Measurements from ENCODE around the gene MAPK6.
A peak's percentile ranks its signal among the peaks of the same experiment; 100 is the strongest.

- TF ChIP-seq KAT2B (IDR thresholded peaks at IDR 0.05; ENCODE audit: low read depth, low read length), result no peak
- TF ChIP-seq REST (IDR thresholded peaks at IDR 0.05; ENCODE audit: borderline replicate concordance), result peak; percentile 61
- 0 out of 2 replicates have a peak, but pooled peaks have one; percentile 41 for TF ChIP-seq REST (CRISPR knock-in tag; IDR thresholded peaks at IDR 0.05; ENCODE audit: low read depth)
- TF ChIP-seq NFIC (IDR thresholded peaks at IDR 0.05), result no peak; the same call in 1 of the 2 replicates
- TF ChIP-seq NCOR1 (IDR thresholded peaks at IDR 0.05), result peak; percentile 56
- TF ChIP-seq CTCF (IDR thresholded peaks at IDR 0.05 in 2 of 3, conservative IDR thresholded peaks at IDR 0.05 in 1 of 3; ENCODE audit: insufficient read depth in 2 of 3, low read depth in 1 of 3, low read length in 3 of 3), result 0 out of 6 replicates have a peak, but pooled peaks of 1 of the 3 experiments have one; percentile 1
- no peak for TF ChIP-seq ATF2 (CRISPR knock-in tag; IDR thresholded peaks at IDR 0.05)
- TF ChIP-seq NR2C1 (IDR thresholded peaks at IDR 0.05), result no peak
- TF ChIP-seq NR2C1 (tag; IDR thresholded peaks at IDR 0.05), result no peak
- peak; percentile 30; the same call in 1 of the 2 replicates for TF ChIP-seq GABPA (tag; conservative IDR thresholded peaks at IDR 0.05; ENCODE audit: low read depth)
- TF ChIP-seq ZFX (CRISPR knock-in tag; IDR thresholded peaks at IDR 0.05), result peak; percentile 83
- TF ChIP-seq XRCC5 (IDR thresholded peaks at IDR 0.05; ENCODE audit: low read depth, low read length), result 0 out of 2 replicates have a peak, but pooled peaks have one; percentile 32
- no peak for TF ChIP-seq PHTF2 (CRISPR knock-in tag; IDR thresholded peaks at IDR 0.05)
- TF ChIP-seq, protein P1, sequence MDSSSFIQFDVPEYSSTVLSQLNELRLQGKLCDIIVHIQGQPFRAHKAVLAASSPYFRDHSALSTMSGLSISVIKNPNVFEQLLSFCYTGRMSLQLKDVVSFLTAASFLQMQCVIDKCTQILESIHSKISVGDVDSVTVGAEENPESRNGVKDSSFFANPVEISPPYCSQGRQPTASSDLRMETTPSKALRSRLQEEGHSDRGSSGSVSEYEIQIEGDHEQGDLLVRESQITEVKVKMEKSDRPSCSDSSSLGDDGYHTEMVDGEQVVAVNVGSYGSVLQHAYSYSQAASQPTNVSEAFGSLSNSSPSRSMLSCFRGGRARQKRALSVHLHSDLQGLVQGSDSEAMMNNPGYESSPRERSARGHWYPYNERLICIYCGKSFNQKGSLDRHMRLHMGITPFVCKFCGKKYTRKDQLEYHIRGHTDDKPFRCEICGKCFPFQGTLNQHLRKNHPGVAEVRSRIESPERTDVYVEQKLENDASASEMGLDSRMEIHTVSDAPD (CRISPR knock-in tag; IDR thresholded peaks at IDR 0.05), result no peak
- TF ChIP-seq DPF2 (IDR thresholded peaks at IDR 0.05), result peak; percentile 71
- TF ChIP-seq CHD2 (IDR thresholded peaks at IDR 0.05; ENCODE audit: low read depth, low read length), result peak; percentile 50; the same call in 1 of the 2 replicates
These were observed at the start of gene MAPK6 for GRCh38 chr15:52018693-52019393.

Data from K562 (cell line).